HG03460 (cell line): Measurements from ENCODE around the gene DCAF15.

ENCODE experiments used
- ATAC-seq: cut with Tn5 transposase; IDR thresholded peaks from one replicate; pipeline ENCODE4 v1.9.1; 2021; ENCODE audit not compliant: unreplicated experiment

Gene DCAF15

GRCh38 chr19:13990085-13990484, 37.8 kb downstream of the DCAF15 start:
- no peak for ATAC-seq

GRCh38 chr19:13992025-13992424, 39.7 kb downstream of the DCAF15 start:
- no peak for ATAC-seq

- no peak for ATAC-seq
Measured at GRCh38 chr19:13993590-13994300, 41.4 kb downstream of the DCAF15 start.

GRCh38 chr19:13995017-13995728, 42.9 kb downstream of the DCAF15 start:
- ATAC-seq = no peak

- no peak for ATAC-seq
Measured at GRCh38 chr19:13995878-13996765, 43.8 kb downstream of the DCAF15 start.

DNA sequence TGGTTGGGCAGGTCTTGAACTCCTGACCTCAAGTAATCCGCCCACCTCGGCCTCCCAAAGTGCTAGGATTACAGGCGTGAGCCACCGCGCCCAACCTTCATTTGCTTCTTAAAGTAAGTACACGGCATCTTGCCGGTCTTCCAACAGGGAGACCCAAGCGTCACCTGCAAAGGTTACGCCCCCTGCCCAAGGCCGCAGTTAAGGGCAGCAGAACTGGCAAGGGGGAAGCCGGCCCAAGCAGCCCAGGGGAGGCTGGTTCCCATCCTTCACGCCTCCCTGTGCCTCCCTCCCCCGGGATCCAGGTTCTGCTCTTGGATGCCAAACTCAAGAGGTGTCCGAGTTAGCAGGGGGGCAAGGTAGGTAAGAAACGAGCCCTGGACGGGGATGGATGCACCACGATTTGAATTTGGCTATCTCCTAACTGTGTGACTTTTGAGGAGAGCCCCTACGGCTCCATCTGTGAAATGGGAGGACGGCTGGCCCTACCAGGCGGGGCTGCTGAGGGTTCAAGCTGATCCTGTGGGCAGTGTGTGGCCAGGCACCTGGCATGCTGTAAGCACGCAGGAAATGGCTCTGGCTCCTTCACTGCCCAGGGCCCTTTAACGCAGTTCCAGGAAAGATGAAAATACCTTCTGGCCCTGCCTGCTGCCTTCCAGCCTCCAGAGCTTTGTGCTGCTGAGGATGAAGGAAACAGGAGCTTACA, 44.8 kb downstream of the DCAF15 start:
- no peak for ATAC-seq

DNA sequence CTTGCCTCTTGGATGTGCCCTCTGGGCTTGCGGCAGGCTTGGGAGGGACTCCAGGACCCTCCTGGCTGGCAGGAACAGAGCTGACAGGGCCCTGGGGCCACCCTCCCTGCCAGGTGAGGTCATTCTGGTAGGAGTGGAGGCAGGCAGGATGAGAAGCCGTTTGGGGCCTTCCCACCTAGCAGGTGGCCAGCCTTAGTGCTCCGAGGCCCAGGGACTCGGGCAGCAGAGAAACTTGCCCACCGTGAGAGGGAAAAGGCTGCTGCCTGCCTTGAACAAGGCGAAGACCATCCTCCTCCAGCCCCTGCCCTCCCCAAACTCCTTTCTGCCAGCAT, 45.3 kb downstream of the DCAF15 start:
- no peak for ATAC-seq

DNA sequence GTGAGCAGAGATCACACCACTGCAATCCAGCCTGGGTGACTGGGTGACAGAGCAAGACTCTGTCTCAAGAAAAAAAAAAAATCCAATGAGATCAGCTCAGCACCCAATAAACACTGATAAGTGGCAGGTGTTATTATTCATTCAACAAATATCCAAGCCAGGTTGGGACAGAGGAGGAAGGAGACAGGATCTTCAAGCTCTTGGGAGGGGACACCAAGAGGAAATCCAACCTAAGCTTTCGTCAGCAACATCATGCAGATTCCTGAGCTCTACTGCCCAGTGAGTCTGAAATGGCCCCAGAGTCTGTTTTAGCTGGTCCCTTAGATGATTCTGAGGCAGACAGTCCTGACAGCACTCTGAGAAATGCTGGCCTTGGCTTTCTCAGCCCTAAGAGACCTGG, 46.1 kb downstream of the DCAF15 start:
- ATAC-seq = no peak

DNA sequence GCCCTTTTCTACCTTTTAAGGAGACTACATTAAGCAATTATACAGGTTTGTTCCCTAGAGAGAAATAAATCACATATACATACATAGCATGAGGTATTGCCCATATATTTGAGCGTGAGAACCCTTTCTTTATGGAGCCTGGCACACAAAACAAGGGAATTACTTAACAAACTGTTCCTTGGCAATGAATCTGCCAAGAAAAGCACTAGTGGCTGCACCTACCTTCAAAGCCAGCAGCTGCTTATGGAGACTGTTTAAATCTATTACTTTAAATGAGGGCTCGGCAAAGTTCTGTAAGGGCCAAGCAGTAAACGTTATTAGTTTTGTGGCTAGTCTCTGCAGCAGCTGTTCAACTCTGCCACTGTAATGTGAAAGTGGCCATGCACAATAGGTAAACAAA, 46.8 kb downstream of the DCAF15 start:
- no peak for ATAC-seq

GRCh38 chr19:14000691-14001375, 48.5 kb downstream of the DCAF15 start:
- no peak for ATAC-seq

GRCh38 chr19:14002571-14003250, 50.4 kb downstream of the DCAF15 start:
- no peak for ATAC-seq

- ATAC-seq = no peak
Measured at GRCh38 chr19:14003251-14004055, 51.1 kb downstream of the DCAF15 start.

DNA sequence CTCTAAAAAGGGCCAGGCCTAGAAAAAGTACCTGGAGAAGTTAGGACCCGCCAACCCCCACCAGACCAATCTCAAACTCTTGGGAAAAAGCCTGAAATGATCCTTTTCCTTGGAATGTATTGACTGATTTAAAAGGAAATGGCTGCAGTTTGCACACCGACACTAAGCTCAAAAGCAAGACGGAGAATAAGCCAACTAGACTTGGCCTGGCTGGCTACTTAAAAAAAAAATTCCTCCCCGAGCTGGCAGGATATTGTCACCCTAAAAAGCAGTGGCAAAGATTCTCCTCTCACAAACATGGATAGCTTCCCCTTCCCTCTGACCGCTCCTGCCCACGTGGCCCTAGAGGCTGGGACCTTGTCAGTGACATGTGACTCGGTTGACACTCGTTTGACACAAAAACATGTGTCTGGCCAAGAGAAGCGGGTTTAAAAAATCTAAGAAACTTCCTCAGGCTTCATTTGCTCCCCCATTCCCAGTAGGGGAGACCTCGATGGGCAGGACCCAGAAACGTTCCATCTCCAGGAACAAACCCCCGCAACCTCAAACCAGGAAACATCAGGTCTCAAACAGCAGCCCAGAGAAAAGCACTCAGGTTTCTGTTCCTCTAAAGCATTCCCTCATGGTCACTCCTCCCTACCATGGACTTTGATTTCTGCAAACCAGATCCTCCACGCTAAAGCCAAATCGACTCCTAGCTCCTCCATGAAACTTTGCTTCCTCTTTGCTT, 52.5 kb downstream of the DCAF15 start:
- no peak for ATAC-seq

DNA sequence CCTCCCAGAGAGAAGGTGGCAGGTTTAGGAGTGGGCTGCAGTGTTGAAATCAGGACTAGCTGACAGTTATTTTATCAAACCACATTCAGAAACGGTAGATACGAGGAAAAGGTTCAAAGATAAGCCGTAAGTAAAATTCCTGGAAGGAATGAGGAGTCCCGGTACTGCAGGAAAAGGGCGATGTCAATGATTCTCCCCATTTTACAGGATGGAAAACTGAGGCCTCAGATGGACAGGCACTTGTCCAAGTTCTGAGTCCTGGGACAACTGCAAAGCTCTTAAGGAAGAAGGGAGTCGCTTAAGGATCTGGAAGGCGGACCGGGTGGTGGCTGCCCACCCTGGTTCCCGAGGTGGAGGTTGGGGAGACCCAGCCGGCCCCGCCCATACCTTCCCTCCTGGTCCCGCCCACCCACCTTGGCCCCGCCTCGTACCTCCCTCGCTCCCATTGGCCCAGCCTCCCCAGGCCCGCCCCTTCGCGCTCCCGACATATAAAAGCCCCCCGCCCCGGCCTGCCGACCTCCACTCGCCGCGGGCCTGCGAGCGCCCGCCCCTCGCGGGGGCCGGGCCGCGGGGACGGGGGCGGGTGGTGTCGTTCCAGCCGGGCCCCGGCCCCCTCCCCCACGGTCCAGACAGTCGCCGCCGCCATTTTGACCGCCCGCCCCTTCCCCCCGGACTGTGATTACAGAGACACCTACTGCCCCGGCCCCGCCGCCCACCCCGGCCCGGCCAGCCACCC, 53.2 kb downstream of the DCAF15 start:
- ATAC-seq = no peak

DNA sequence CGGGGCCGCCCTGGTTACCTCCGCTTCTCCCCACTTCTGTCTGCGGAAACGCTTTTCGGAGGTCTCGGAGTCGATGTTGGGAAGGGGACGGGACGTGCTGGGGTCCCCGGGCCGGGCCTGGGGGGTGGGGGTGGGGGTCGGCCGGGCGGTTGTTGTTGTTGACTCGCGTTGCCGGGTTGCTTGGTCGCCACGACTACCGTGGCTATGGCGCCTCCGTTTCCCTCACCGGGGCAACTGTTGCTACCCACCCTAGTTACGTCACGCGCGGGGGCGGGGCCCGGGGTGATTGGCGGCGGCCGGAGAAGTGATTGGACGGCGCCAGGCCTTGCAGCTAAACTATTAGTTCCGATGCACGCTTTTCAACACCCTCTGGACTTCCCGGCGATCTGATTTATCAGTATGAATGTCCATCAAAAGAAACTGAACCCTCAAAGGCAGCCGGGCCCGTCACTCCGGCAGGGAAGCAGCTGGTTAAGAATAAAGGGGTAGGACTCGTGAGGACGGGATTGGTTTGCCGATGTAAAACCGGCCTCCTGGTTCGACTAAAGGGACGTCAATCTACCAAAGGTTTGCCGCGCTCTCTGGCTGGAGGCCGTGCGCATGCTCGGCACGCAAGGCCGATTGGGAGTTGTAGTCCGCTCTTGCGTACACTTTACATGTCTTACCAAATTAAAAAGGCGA, 53.9 kb downstream of the DCAF15 start, which contains the start of gene RFX1:
Gene RFX1, minus strand, starts transcription at position 236 of the 681 bp plus-strand sequence. CDS start 12,477 bp downstream, outside the sequence.
- peak; percentile 75 for ATAC-seq

GRCh38 chr19:14006766-14007562, 54.7 kb downstream of the DCAF15 start:
- peak; percentile 28 for ATAC-seq
